ENCODE measurements around the gene E2F1.

Gene E2F1

GRCh38 chr20:33658929-33659328, 27.3 kb downstream of the E2F1 start:
- Histone ChIP-seq H3K27me3 (ENCODE audit: control insufficient read depth, low read length) (no peaks in the 10 kb centered on the region), H3K4me2 (ENCODE audit: low read length) (no peak overlapping the region), H3K4me3 (ENCODE audit: low read length) (no peak overlapping the region), H3K4me1 (ENCODE audit: control insufficient read depth, low read length) (peaks cover 13% of the 10 kb centered on the region), H3K36me3 (ENCODE audit: control insufficient read depth, low read length) (no peaks in the 10 kb centered on the region; the same call in 1 of the 2 replicates), H3F3A (ENCODE audit: control insufficient read depth, insufficient read depth) (no peaks in the 10 kb centered on the region; the same call in 1 of the 2 replicates), H3K27ac (ENCODE audit: low read depth, low read length) (no peak overlapping the region), H3K79me2 (ENCODE audit: control insufficient read depth, low read length) (no peaks in the 10 kb centered on the region), H3K9me3 (ENCODE audit: control insufficient read depth, insufficient read depth, low read length) (no peaks in the 10 kb centered on the region), H4K20me1 (ENCODE audit: control insufficient read depth, insufficient read depth, low read depth, low read length) (no peaks in the 10 kb centered on the region), H3K9me2 (replicated peaks; ENCODE audit: control insufficient read depth, low read length) (no peaks in the 10 kb centered on the region)
- TF ChIP-seq CTCF (IDR thresholded peaks at IDR 0.05; ENCODE audit: low read depth, low read length, poor library complexity, severe bottlenecking) (no peak), EZH2phosphoT487 (IDR thresholded peaks at IDR 0.05; ENCODE audit: borderline replicate concordance, low read length) (no peak)

GRCh38 chr20:33658510-33658909, 27.7 kb downstream of the E2F1 start:
- peaks cover 10% of the 10 kb centered on the region for H3K4me1 ChIP-seq (ENCODE audit: control insufficient read depth, low read length)
- no peak overlapping the region for H3K4me2 ChIP-seq (ENCODE audit: low read length)
- no peaks in the 10 kb centered on the region for H3K79me2 ChIP-seq (ENCODE audit: control insufficient read depth, low read length)
- H4K20me1 ChIP-seq (ENCODE audit: control insufficient read depth, insufficient read depth, low read depth, low read length) = no peaks in the 10 kb centered on the region
- no peak overlapping the region for H3K27ac ChIP-seq (ENCODE audit: low read depth, low read length)
- no peaks in the 10 kb centered on the region; the same call in 1 of the 2 replicates for H3F3A ChIP-seq (ENCODE audit: control insufficient read depth, insufficient read depth)
- no peak for TF ChIP-seq EZH2phosphoT487 (IDR thresholded peaks at IDR 0.05; ENCODE audit: borderline replicate concordance, low read length)
- no peak for TF ChIP-seq CTCF (IDR thresholded peaks at IDR 0.05; ENCODE audit: low read depth, low read length, poor library complexity, severe bottlenecking)
- no peaks in the 10 kb centered on the region for H3K27me3 ChIP-seq (ENCODE audit: control insufficient read depth, low read length)
- H3K4me3 ChIP-seq (ENCODE audit: low read length) = no peak overlapping the region
- H3K9me3 ChIP-seq (ENCODE audit: control insufficient read depth, insufficient read depth, low read length) = no peaks in the 10 kb centered on the region
- no peaks in the 10 kb centered on the region; the same call in 1 of the 2 replicates for H3K36me3 ChIP-seq (ENCODE audit: control insufficient read depth, low read length)
- H3K9me2 ChIP-seq (replicated peaks; ENCODE audit: control insufficient read depth, low read length) = no peaks in the 10 kb centered on the region

GRCh38 chr20:33657704-33658095, 28.5 kb downstream of the E2F1 start:
- H3K9me2 ChIP-seq (replicated peaks; ENCODE audit: control insufficient read depth, low read length) = no peaks in the 10 kb centered on the region
- TF ChIP-seq CTCF (IDR thresholded peaks at IDR 0.05; ENCODE audit: low read depth, low read length, poor library complexity, severe bottlenecking) (no peak), EZH2phosphoT487 (IDR thresholded peaks at IDR 0.05; ENCODE audit: borderline replicate concordance, low read length) (no peak)
- no peaks in the 10 kb centered on the region for H4K20me1 ChIP-seq (ENCODE audit: control insufficient read depth, insufficient read depth, low read depth, low read length)
- H3K27me3 ChIP-seq (ENCODE audit: control insufficient read depth, low read length) = peaks cover 3% of the 10 kb centered on the region; the same call in 1 of the 2 replicates
- no peaks in the 10 kb centered on the region; the same call in 1 of the 2 replicates for H3K36me3 ChIP-seq (ENCODE audit: control insufficient read depth, low read length)
- no peak overlapping the region for H3K4me3 ChIP-seq (ENCODE audit: low read length)
- H3K27ac ChIP-seq (ENCODE audit: low read depth, low read length) = no peak overlapping the region
- no peaks in the 10 kb centered on the region for H3K9me3 ChIP-seq (ENCODE audit: control insufficient read depth, insufficient read depth, low read length)
- H3K4me1 ChIP-seq (ENCODE audit: control insufficient read depth, low read length) = peaks cover 3% of the 10 kb centered on the region
- no peaks in the 10 kb centered on the region for H3K79me2 ChIP-seq (ENCODE audit: control insufficient read depth, low read length)
- no peak overlapping the region for H3K4me2 ChIP-seq (ENCODE audit: low read length)
- no peaks in the 10 kb centered on the region; the same call in 1 of the 2 replicates for H3F3A ChIP-seq (ENCODE audit: control insufficient read depth, insufficient read depth)

Measured in DOHH2 (cell line).